Memory B cell (primary cell): ENCODE data around the gene MATN3.
A peak's percentile ranks its signal among the peaks of the same experiment; 100 is the strongest.

Experiments used
- ATAC-seq: fragments of 150-1000 bp; cut with Tn5 transposase; 2 replicates; pipeline ENCODE4 v1.10.0; 2021; ENCODE audit warnings: low read depth, mild to moderate bottlenecking, moderate library complexity
- DNase-seq, 2 donors: peaks; one replicate each; pipeline ENCODE4 v3.0.0; 2022; ENCODE audit warnings: low spot score in 2 of 2
- H3K27ac Mint-ChIP-seq: one replicate; pipeline ENCODE4 v1.8.0; 2022; ENCODE audit warnings: mild to moderate bottlenecking, moderate library complexity, mixed read lengths
- H3K27me3 Mint-ChIP-seq: one replicate; pipeline ENCODE4 v1.8.0; 2022; ENCODE audit warnings: mixed read lengths
- H3K36me3 Mint-ChIP-seq: one replicate; pipeline ENCODE4 v1.8.0; 2022; ENCODE audit warnings: mild to moderate bottlenecking, mixed read lengths
- H3K4me1 Mint-ChIP-seq: one replicate; pipeline ENCODE4 v1.8.0; 2022; ENCODE audit warnings: mixed read lengths
- H3K4me3 Mint-ChIP-seq: one replicate; pipeline ENCODE4 v1.8.0; 2022; ENCODE audit warnings: mild to moderate bottlenecking, moderate library complexity, mixed read lengths
- H3K9me3 Mint-ChIP-seq: one replicate; pipeline ENCODE4 v1.8.0; 2022; ENCODE audit warnings: mixed read lengths

MATN3 gene

GRCh38 chr2:20027260-20027677 lies 14.8 kb upstream of the MATN3 start:
- no peak for ATAC-seq
- Mint-ChIP-seq H3K4me1 (no peaks in the 10 kb centered on the region), H3K9me3 (peaks cover 8% of the 10 kb centered on the region), H3K36me3 (peaks cover 49% of the 10 kb centered on the region), H3K27me3 (no peaks in the 10 kb centered on the region), H3K27ac (no peak overlapping the region), H3K4me3 (no peak overlapping the region)
- no peak for DNase-seq

GRCh38 chr2:20025065-20025786 lies 12.8 kb upstream of the MATN3 start:
- Mint-ChIP-seq H3K4me1 (no peaks in the 10 kb centered on the region), H3K9me3 (peaks cover 13% of the 10 kb centered on the region), H3K27ac (no peak overlapping the region), H3K27me3 (no peaks in the 10 kb centered on the region), H3K36me3 (peaks cover 37% of the 10 kb centered on the region), H3K4me3 (no peak overlapping the region)
- no peak for ATAC-seq
- no peak for DNase-seq

GRCh38 chr2:20023688-20024087 lies 11.2 kb upstream of the MATN3 start:
- DNase-seq = no peak
- H3K36me3 Mint-ChIP-seq = peaks cover 22% of the 10 kb centered on the region
- no peaks in the 10 kb centered on the region for H3K4me1 Mint-ChIP-seq
- peak overlapping the region; percentile 7 for H3K27ac Mint-ChIP-seq
- H3K4me3 Mint-ChIP-seq = no peak overlapping the region
- H3K9me3 Mint-ChIP-seq = peaks cover 9% of the 10 kb centered on the region
- H3K27me3 Mint-ChIP-seq = no peaks in the 10 kb centered on the region
- no peak for ATAC-seq

- Mint-ChIP-seq H3K36me3 (peaks cover 10% of the 10 kb centered on the region), H3K9me3 (peaks cover 9% of the 10 kb centered on the region), H3K4me3 (no peak overlapping the region), H3K27ac (no peak overlapping the region), H3K27me3 (no peaks in the 10 kb centered on the region), H3K4me1 (no peaks in the 10 kb centered on the region)
- DNase-seq (no peak), ATAC-seq (no peak)
Observed at GRCh38 chr2:20021405-20022009, 9.0 kb upstream of the MATN3 start.

GRCh38 chr2:20019747-20020146 lies 7.3 kb upstream of the MATN3 start:
- no peak overlapping the region for H3K4me3 Mint-ChIP-seq
- H3K9me3 Mint-ChIP-seq = peaks cover 9% of the 10 kb centered on the region
- peaks cover 2% of the 10 kb centered on the region for H3K27me3 Mint-ChIP-seq
- H3K27ac Mint-ChIP-seq = no peak overlapping the region
- no peaks in the 10 kb centered on the region for H3K4me1 Mint-ChIP-seq
- peaks cover 10% of the 10 kb centered on the region for H3K36me3 Mint-ChIP-seq
- ATAC-seq (no peak), DNase-seq (no peak)

GRCh38 chr2:20018601-20019152 lies 6.2 kb upstream of the MATN3 start:
- ATAC-seq (no peak), DNase-seq (no peak)
- H3K36me3 Mint-ChIP-seq = peaks cover 8% of the 10 kb centered on the region
- peaks cover 8% of the 10 kb centered on the region for H3K27me3 Mint-ChIP-seq
- no peak overlapping the region for H3K27ac Mint-ChIP-seq
- no peak overlapping the region for H3K4me3 Mint-ChIP-seq
- peaks cover 7% of the 10 kb centered on the region for H3K9me3 Mint-ChIP-seq
- H3K4me1 Mint-ChIP-seq = no peaks in the 10 kb centered on the region

GRCh38 chr2:20016346-20016745 lies 3.9 kb upstream of the MATN3 start:
- H3K4me3 Mint-ChIP-seq = no peak overlapping the region
- H3K4me1 Mint-ChIP-seq = peaks cover 2% of the 10 kb centered on the region
- H3K9me3 Mint-ChIP-seq = peaks cover 4% of the 10 kb centered on the region
- H3K36me3 Mint-ChIP-seq = no peaks in the 10 kb centered on the region
- no peak for DNase-seq
- no peak for ATAC-seq
- no peak overlapping the region for H3K27ac Mint-ChIP-seq
- H3K27me3 Mint-ChIP-seq = peaks cover 14% of the 10 kb centered on the region

GRCh38 chr2:20015482-20016083 lies 3.1 kb upstream of the MATN3 start:
- H3K4me1 Mint-ChIP-seq = peaks cover 2% of the 10 kb centered on the region
- peaks cover 14% of the 10 kb centered on the region for H3K27me3 Mint-ChIP-seq
- no peaks in the 10 kb centered on the region for H3K36me3 Mint-ChIP-seq
- no peak overlapping the region for H3K4me3 Mint-ChIP-seq
- peaks cover 3% of the 10 kb centered on the region for H3K9me3 Mint-ChIP-seq
- ATAC-seq (peak; percentile 44), DNase-seq (peak; percentile 25 to 42)
- H3K27ac Mint-ChIP-seq = no peak overlapping the region

GRCh38 chr2:20013126-20013849 lies 820 bp upstream of the MATN3 start:
- H3K4me3 Mint-ChIP-seq = peak overlapping the region; percentile 82
- H3K9me3 Mint-ChIP-seq = no peaks in the 10 kb centered on the region
- DNase-seq (no peak), ATAC-seq (no peak)
- H3K27me3 Mint-ChIP-seq = peaks cover 16% of the 10 kb centered on the region
- H3K27ac Mint-ChIP-seq = no peak overlapping the region
- H3K4me1 Mint-ChIP-seq = peaks cover 2% of the 10 kb centered on the region
- no peaks in the 10 kb centered on the region for H3K36me3 Mint-ChIP-seq

GRCh38 chr2:20012032-20012281 lies 511 bp downstream of the MATN3 start:
- H3K4me3 Mint-ChIP-seq = peak overlapping the region; percentile 75
- H3K27me3 Mint-ChIP-seq = peaks cover 21% of the 10 kb centered on the region

GRCh38 chr2:20011276-20012031 lies 1.0 kb downstream of the MATN3 start:
- ATAC-seq (no peak), DNase-seq (no peak)
- Mint-ChIP-seq H3K9me3 (no peaks in the 10 kb centered on the region), H3K27me3 (peaks cover 21% of the 10 kb centered on the region), H3K27ac (no peak overlapping the region), H3K4me3 (peak overlapping the region; percentile 75), H3K36me3 (no peaks in the 10 kb centered on the region), H3K4me1 (peaks cover 2% of the 10 kb centered on the region)

More at GRCh38 chr2:20012032-20012281, 511 bp downstream of the MATN3 start:
- no peak for ATAC-seq
- no peak overlapping the region for H3K27ac Mint-ChIP-seq
- no peak for DNase-seq
- H3K9me3 Mint-ChIP-seq = no peaks in the 10 kb centered on the region
- H3K36me3 Mint-ChIP-seq = no peaks in the 10 kb centered on the region
- peaks cover 2% of the 10 kb centered on the region for H3K4me1 Mint-ChIP-seq

- DNase-seq = no peak
- H3K9me3 Mint-ChIP-seq = no peaks in the 10 kb centered on the region
Observed at GRCh38 chr2:20008703-20009102, 3.8 kb downstream of the MATN3 start.

DNA sequence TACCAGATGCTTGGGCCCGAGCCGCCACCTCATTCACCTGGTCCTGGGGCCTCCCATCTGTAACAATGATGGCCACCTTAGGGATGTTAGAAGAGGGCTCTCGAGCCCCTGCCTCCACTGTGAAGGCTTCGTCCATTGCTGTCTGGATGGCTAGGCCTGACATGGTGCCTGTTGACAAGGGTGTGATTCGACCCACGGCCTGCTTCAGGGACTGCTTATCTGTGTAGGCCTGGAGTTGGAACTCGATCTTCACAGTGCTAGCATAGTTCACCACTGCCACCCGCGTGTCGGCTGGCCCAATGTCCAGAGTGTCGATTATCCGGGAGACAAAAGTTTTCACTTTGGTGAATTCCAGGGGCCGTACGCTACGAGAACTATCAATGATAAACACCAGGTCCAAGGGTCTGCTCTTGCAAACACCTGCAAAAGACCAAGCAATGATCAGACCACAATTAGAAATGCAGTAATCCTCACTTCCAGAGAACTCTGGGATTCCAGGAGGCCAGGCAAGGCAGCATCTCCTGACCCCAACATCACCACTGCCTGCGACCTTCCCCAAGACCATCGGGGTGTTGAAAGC lies 6.5 kb downstream of the MATN3 start:
- peaks cover 11% of the 10 kb centered on the region for H3K27me3 Mint-ChIP-seq
- no peak overlapping the region for H3K4me3 Mint-ChIP-seq
- no peaks in the 10 kb centered on the region for H3K9me3 Mint-ChIP-seq
- H3K27ac Mint-ChIP-seq = no peak overlapping the region
- no peaks in the 10 kb centered on the region for H3K36me3 Mint-ChIP-seq
- no peak for DNase-seq
- H3K4me1 Mint-ChIP-seq = no peaks in the 10 kb centered on the region
- no peak for ATAC-seq

More at GRCh38 chr2:20008703-20009102, 3.8 kb downstream of the MATN3 start:
- Mint-ChIP-seq H3K27me3 (peaks cover 13% of the 10 kb centered on the region), H3K4me1 (peaks cover 2% of the 10 kb centered on the region), H3K4me3 (no peak overlapping the region), H3K27ac (no peak overlapping the region), H3K36me3 (no peaks in the 10 kb centered on the region)
- ATAC-seq = no peak
